Muscle of leg (tissue), 11 donors: ENCODE measurements around the gene RFC1. TPM values are rescaled to one million over a fixed set of nuclear protein-coding genes. Genes with fewer than 3 reads are reported as not detected.

Experiments used
- DNase-seq: peaks from one replicate; pipeline ENCODE4 v3.0.0; 2013
- H3K27ac ChIP-seq: one replicate; pipeline ENCODE4 v1.5.1; 2013; ENCODE audit warnings: mild to moderate bottlenecking, low read length, control low read depth
- H3K27me3 ChIP-seq: one replicate; pipeline ENCODE4 v1.6.1; 2013; ENCODE audit warnings: low read length; ENCODE audit not compliant: control insufficient read depth, insufficient read depth
- H3K36me3 ChIP-seq: one replicate; pipeline ENCODE4 v1.6.1; 2013; ENCODE audit warnings: low read length; ENCODE audit not compliant: control insufficient read depth, insufficient read depth
- H3K4me1 ChIP-seq: one replicate; pipeline ENCODE4 v1.6.1; 2013; ENCODE audit warnings: low read length; ENCODE audit not compliant: control insufficient read depth, insufficient read depth
- H3K4me3 ChIP-seq: one replicate; pipeline ENCODE4 v1.5.1; 2013; ENCODE audit warnings: low read length, control low read depth
- H3K9me3 ChIP-seq: replicated peaks from 2 replicates; pipeline ENCODE4 v1.6.1; 2013; ENCODE audit warnings: low read depth, low read length; ENCODE audit not compliant: control insufficient read depth
- WGBS: methylation state at CpG from one replicate; pipeline ENCODE4 v1.1.5; 2013; ENCODE audit warnings: missing lambda C conversion rate; ENCODE audit not compliant: insufficient coverage; 5-methylcytosine and 5-hydroxymethylcytosine counted together
- polyA plus RNA-seq, 8 donors: library from polyadenylated mRNA; unstranded; fragments of 120-200 nt; gene quantifications; one replicate each; pipeline versions ENCODE4 v1.2.1 to v1.2.3, GENCODE V29; 2013; ENCODE audit warnings: inconsistent platforms in 1 of 8, low replicate concordance in 1 of 8; ENCODE audit not compliant: insufficient read length in 8 of 8, insufficient read depth in 1 of 8
- total RNA-seq: library from RNA; stranded (reverse); fragments of 120-200 nt; gene quantifications from one replicate; pipeline ENCODE4 v1.2.4, GENCODE V29; 2013

The RFC1 gene
- total and polyA plus RNA-seq, 9 donors, result 28.6 to 45.1 (median 33.0) TPM

DNA sequence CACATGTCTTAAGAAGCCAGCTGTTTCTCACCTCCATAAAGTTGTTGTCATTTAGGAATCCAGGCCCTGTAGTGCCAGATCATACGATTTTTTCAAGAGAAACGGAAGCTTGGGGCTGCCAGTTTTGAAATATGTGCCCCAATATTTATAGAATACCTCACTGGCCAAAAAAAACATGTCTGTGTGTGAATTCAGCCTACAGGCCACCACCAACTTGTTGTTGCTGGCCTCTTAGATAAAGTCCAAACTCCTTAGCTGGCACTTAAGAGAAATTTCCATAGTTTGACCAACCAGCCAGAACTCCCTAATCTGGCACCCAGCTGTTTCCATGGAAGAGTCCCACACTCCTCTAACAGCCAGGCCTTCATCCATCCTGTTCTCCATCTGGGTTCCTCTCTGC, 109.7 kb downstream of the RFC1 start:
- DNase-seq, result no peak
- peak overlapping the region; percentile 57 for H3K27ac ChIP-seq
- H3K27me3 ChIP-seq, result no peaks in the 10 kb centered on the region
- H3K4me1 ChIP-seq, result no peaks in the 10 kb centered on the region
- WGBS, result no CpG with 5 or more reads among the region's 2 CpGs
- H3K9me3 ChIP-seq, result no peaks in the 10 kb centered on the region
- no peak overlapping the region for H3K4me3 ChIP-seq
- H3K36me3 ChIP-seq, result peaks cover 7% of the 10 kb centered on the region

DNA sequence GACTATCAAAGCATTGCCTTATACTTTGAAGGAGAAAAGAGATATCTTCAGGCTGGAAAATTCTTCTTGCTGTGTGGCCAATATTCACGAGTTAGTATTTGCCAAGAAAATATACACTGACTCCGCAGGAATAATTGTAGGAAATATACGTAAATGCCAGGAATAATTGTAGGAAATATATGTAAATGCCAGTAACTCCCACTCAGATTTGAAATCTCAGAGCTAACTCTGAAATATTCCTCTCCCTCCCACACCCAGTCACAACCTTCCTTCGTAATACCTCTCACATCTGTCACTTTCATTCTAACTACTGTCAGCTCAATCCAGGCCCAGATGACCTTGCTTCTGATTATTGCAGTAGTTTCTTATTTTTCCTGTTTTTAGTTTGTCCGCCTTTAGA, 110.3 kb downstream of the RFC1 start:
- peak overlapping the region; percentile 57 for H3K27ac ChIP-seq
- H3K36me3 ChIP-seq, result peaks cover 5% of the 10 kb centered on the region
- no CpG with 5 or more reads among the region's 5 CpGs for WGBS
- H3K27me3 ChIP-seq, result no peaks in the 10 kb centered on the region
- DNase-seq, result peak; percentile 22
- H3K4me3 ChIP-seq, result no peak overlapping the region
- no peaks in the 10 kb centered on the region for H3K9me3 ChIP-seq
- no peaks in the 10 kb centered on the region for H3K4me1 ChIP-seq

DNA sequence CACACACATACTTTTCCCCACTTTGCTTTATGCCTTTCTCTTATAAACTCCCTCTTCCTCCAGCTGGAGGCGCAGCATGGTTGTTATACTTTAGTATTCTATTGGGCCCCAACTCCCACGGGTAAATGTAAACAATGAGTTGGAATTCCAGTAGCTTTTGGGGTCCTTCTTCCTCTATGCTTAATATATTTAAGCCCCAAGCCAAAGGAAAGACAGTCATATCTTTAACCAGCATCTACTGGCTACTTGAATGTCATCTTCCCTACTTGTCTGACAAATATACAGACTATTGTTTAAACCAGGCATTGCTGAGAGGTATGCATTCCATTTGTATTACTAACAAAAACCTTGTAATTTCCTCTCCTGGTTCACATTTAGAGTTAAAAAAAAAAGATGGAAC, 110.9 kb downstream of the RFC1 start:
- Histone ChIP-seq H3K4me1 (no peaks in the 10 kb centered on the region), H3K27me3 (no peaks in the 10 kb centered on the region), H3K9me3 (no peaks in the 10 kb centered on the region), H3K36me3 (peaks cover 5% of the 10 kb centered on the region), H3K27ac (peak overlapping the region; percentile 2), H3K4me3 (no peak overlapping the region)
- WGBS, result no CpG with 5 or more reads among the region's 2 CpGs
- no peak for DNase-seq

DNA sequence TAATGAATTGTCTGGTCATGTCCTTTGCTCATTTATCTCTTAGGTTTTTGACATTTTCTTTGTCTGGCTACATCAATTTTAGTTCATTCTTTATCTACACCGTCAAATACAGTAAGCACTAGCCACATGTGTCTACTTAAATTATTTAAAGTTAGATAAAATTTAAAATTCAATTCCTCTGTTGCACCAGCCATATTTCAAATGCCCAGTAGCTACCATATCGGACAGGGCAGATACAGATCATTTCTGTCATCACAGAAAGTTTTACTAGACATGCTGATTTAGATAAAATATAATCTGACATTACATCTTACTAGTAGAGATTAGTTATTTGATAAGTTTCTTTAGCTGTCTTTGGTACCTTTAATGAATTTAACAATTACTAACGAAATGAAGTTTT, 122.7 kb downstream of the RFC1 start:
- Histone ChIP-seq H3K27ac (no peak overlapping the region), H3K4me3 (no peak overlapping the region), H3K9me3 (no peaks in the 10 kb centered on the region), H3K36me3 (peaks cover 12% of the 10 kb centered on the region), H3K4me1 (no peaks in the 10 kb centered on the region), H3K27me3 (no peaks in the 10 kb centered on the region)
- WGBS, result no CpG with 5 or more reads among the region's 3 CpGs
- DNase-seq, result no peak

Other genes with a start within 250 kb of the RFC1 start
- 15.1 TPM for gene WDR19, start 183.8 kb downstream of the RFC1 start, total RNA-seq
- gene WDR19, start 183.8 kb downstream of the RFC1 start, polyA plus RNA-seq, result 10 to 100 TPM; 15.1 to 24.7 (median 18.1) TPM
- under 0.01 TPM for gene KLB, start 40.6 kb upstream of the RFC1 start, total RNA-seq
- under 1 TPM; 0.03 to 0.12 (median 0.08) TPM for gene KLB, start 40.6 kb upstream of the RFC1 start, polyA plus RNA-seq
- 5,379 TPM for gene RPL9, start 92.6 kb upstream of the RFC1 start, total RNA-seq
- 1,000 to 10,000 TPM in 5 of 8 donors, 100 to 1,000 TPM in 3; 502 to 2,657 (median 2,060) TPM for gene RPL9, start 92.6 kb upstream of the RFC1 start, polyA plus RNA-seq
- gene LIAS, start 92.7 kb upstream of the RFC1 start, total RNA-seq, result 22.2 TPM
- 10 to 100 TPM; 17.8 to 25.8 (median 22.2) TPM for gene LIAS, start 92.7 kb upstream of the RFC1 start, polyA plus RNA-seq
- 37.5 TPM for gene UGDH, start 161.1 kb upstream of the RFC1 start, total RNA-seq
- gene UGDH, start 161.1 kb upstream of the RFC1 start, polyA plus RNA-seq, result 10 to 100 TPM; 39.4 to 78.1 (median 45.2) TPM